GM12872 (cell line): ENCODE data around the gene PLK3.

Experiments used
- CTCF ChIP-seq: IDR thresholded peaks from 3 replicates; pipeline ENCODE4 v1.5.1; 2011; ENCODE audit warnings: low read depth, mild to moderate bottlenecking, low read length, moderate library complexity; ENCODE audit not compliant: insufficient read depth

Gene PLK3

GRCh38 chr1:44799770-44800584 is at the start of gene PLK3:
Gene PLK3, plus strand, starts transcription at chr1:44800377. Its CDS starts 87 bp downstream, at chr1:44800464.
- TF ChIP-seq CTCF: peak; percentile 87

GRCh38 chr1:44757420-44757819 is 42.8 kb upstream of the PLK3 start:
- TF ChIP-seq CTCF: no peak

- TF ChIP-seq CTCF: no peak
Measured at GRCh38 chr1:44759077-44759476, 41.1 kb upstream of the PLK3 start.

- TF ChIP-seq CTCF: no peak
Measured at GRCh38 chr1:44760876-44761275, 39.3 kb upstream of the PLK3 start.

- no peak for TF ChIP-seq CTCF
Measured at GRCh38 chr1:44775078-44775929, 24.9 kb upstream of the PLK3 start, which contains the start of gene RPS8. Gene RPS8, plus strand, starts transcription at chr1:44775540. Its CDS starts 57 bp downstream, at chr1:44775597.

- TF ChIP-seq CTCF: no peak
Measured at GRCh38 chr1:44775930-44776729, 24.0 kb upstream of the PLK3 start.

- TF ChIP-seq CTCF: no peak
Measured at GRCh38 chr1:44776730-44777068, 23.5 kb upstream of the PLK3 start.
